ENCODE data around the gene AGAP3. TPM values are rescaled to one million over a fixed set of nuclear protein-coding genes. Genes with fewer than 3 reads are reported as not detected.

Gene AGAP3
- total and polyA plus RNA-seq, 2 donors (not counting 1 experiment from before 2014, with no cell fraction given) = 32.9 to 34.2 TPM

- Histone ChIP-seq H3K4me1 (ENCODE audit: control insufficient read depth, extremely low read depth, insufficient read depth, low read length) (peaks cover 5% of the 10 kb centered on the region), H3K4me3 (replicated peaks in 1 of 4; ENCODE audit: control extremely low read depth in 1 of 4, insufficient read depth in 1 of 4, low read depth in 3 of 4, low read length in 4 of 4) (no peak overlapping the region), H4K20me1 (ENCODE audit: control insufficient read depth, extremely low read depth, insufficient read depth, low read length) (no peaks in the 10 kb centered on the region), H3K27ac (ENCODE audit: insufficient read depth, low read length) (no peak overlapping the region), H2AFZ (ENCODE audit: low read length) (no peak overlapping the region), H3K4me2 (ENCODE audit: extremely low read depth, insufficient read depth, low read length) (no peak overlapping the region), H3K9ac (ENCODE audit: insufficient read depth, low read length) (no peak overlapping the region), H3K36me3 (ENCODE audit: control insufficient read depth, insufficient read depth, low read length) (peaks cover 18% of the 10 kb centered on the region), H3K9me3 (ENCODE audit: control insufficient read depth, insufficient read depth, low read depth, low read length) (no peaks in the 10 kb centered on the region), H3K27me3 (ENCODE audit: control insufficient read depth, insufficient read depth, low read length) (no peaks in the 10 kb centered on the region), H3K79me2 (ENCODE audit: control insufficient read depth, insufficient read depth, low read length) (no peaks in the 10 kb centered on the region)
- no peak for TF ChIP-seq CTCF (conservative IDR thresholded peaks at IDR 0.05 in 1 of 2, IDR thresholded peaks at IDR 0.05 in 1 of 2; ENCODE audit: low read depth in 1 of 2, low read length in 2 of 2)
- TF ChIP-seq EZH2 (IDR thresholded peaks at IDR 0.05; ENCODE audit: low read length, missing control alignments) = no peak
- DNase-seq (ENCODE audit: low read depth in 2 of 2) = no peak
These were observed 43.8 kb downstream of the AGAP3 start for GRCh38 chr7:151129960-151130591.

- H3K27me3 ChIP-seq (ENCODE audit: control insufficient read depth, insufficient read depth, low read length) = no peaks in the 10 kb centered on the region
- no peak overlapping the region for H3K27ac ChIP-seq (ENCODE audit: insufficient read depth, low read length)
- H3K9me3 ChIP-seq (ENCODE audit: control insufficient read depth, insufficient read depth, low read depth, low read length) = no peaks in the 10 kb centered on the region
- DNase-seq (ENCODE audit: low read depth in 2 of 2) = no peak
- H4K20me1 ChIP-seq (ENCODE audit: control insufficient read depth, extremely low read depth, insufficient read depth, low read length) = no peaks in the 10 kb centered on the region
- H3K4me3 ChIP-seq (replicated peaks in 1 of 4; ENCODE audit: control extremely low read depth in 1 of 4, insufficient read depth in 1 of 4, low read depth in 3 of 4, low read length in 4 of 4) = no peak overlapping the region
- H3K36me3 ChIP-seq (ENCODE audit: control insufficient read depth, insufficient read depth, low read length) = peaks cover 19% of the 10 kb centered on the region
- TF ChIP-seq EZH2 (IDR thresholded peaks at IDR 0.05; ENCODE audit: low read length, missing control alignments) = no peak
- no peak for TF ChIP-seq CTCF (conservative IDR thresholded peaks at IDR 0.05 in 1 of 2, IDR thresholded peaks at IDR 0.05 in 1 of 2; ENCODE audit: low read depth in 1 of 2, low read length in 2 of 2)
- no peak overlapping the region for H2AFZ ChIP-seq (ENCODE audit: low read length)
- peaks cover under 1% of the 10 kb centered on the region for H3K4me1 ChIP-seq (ENCODE audit: control insufficient read depth, extremely low read depth, insufficient read depth, low read length)
- no peak overlapping the region for H3K9ac ChIP-seq (ENCODE audit: insufficient read depth, low read length)
- H3K4me2 ChIP-seq (ENCODE audit: extremely low read depth, insufficient read depth, low read length) = no peak overlapping the region
- no peaks in the 10 kb centered on the region for H3K79me2 ChIP-seq (ENCODE audit: control insufficient read depth, insufficient read depth, low read length)
These were observed 44.5 kb downstream of the AGAP3 start for GRCh38 chr7:151130741-151131157.

- no peak for TF ChIP-seq EZH2 (IDR thresholded peaks at IDR 0.05; ENCODE audit: low read length, missing control alignments)
- no peak for TF ChIP-seq CTCF (conservative IDR thresholded peaks at IDR 0.05 in 1 of 2, IDR thresholded peaks at IDR 0.05 in 1 of 2; ENCODE audit: low read depth in 1 of 2, low read length in 2 of 2)
- Histone ChIP-seq H3K36me3 (ENCODE audit: control insufficient read depth, insufficient read depth, low read length) (peaks cover 22% of the 10 kb centered on the region), H3K27me3 (ENCODE audit: control insufficient read depth, insufficient read depth, low read length) (no peaks in the 10 kb centered on the region), H3K4me2 (ENCODE audit: extremely low read depth, insufficient read depth, low read length) (no peak overlapping the region), H3K4me1 (ENCODE audit: control insufficient read depth, extremely low read depth, insufficient read depth, low read length) (no peaks in the 10 kb centered on the region), H2AFZ (ENCODE audit: low read length) (no peak overlapping the region), H3K9ac (ENCODE audit: insufficient read depth, low read length) (no peak overlapping the region), H3K9me3 (ENCODE audit: control insufficient read depth, insufficient read depth, low read depth, low read length) (no peaks in the 10 kb centered on the region), H3K4me3 (replicated peaks in 1 of 4; ENCODE audit: control extremely low read depth in 1 of 4, insufficient read depth in 1 of 4, low read depth in 3 of 4, low read length in 4 of 4) (no peak overlapping the region), H3K79me2 (ENCODE audit: control insufficient read depth, insufficient read depth, low read length) (no peaks in the 10 kb centered on the region), H3K27ac (ENCODE audit: insufficient read depth, low read length) (no peak overlapping the region), H4K20me1 (ENCODE audit: control insufficient read depth, extremely low read depth, insufficient read depth, low read length) (no peaks in the 10 kb centered on the region)
- DNase-seq (ENCODE audit: low read depth in 2 of 2) = no peak
These were observed 44.9 kb downstream of the AGAP3 start for GRCh38 chr7:151131224-151131591.

Data from fibroblast of lung (primary cell).